ENCODE data around the gene CCDC93. TPM values are rescaled to one million over a fixed set of nuclear protein-coding genes. Genes with fewer than 3 reads are reported as not detected.

CCDC93 gene
- total and polyA plus RNA-seq, 9 donors, result 10.3 to 33.8 (median 25.4) TPM

- no peaks in the 10 kb centered on the region for H3K4me1 ChIP-seq (ENCODE audit: insufficient read depth)
- H3K4me3 ChIP-seq, result no peak overlapping the region
- H3K27ac ChIP-seq, result no peak overlapping the region
- TF ChIP-seq EP300 (IDR thresholded peaks at IDR 0.05) (no peak), POLR2A (IDR thresholded peaks at IDR 0.05) (no peak)
- TF ChIP-seq, protein P1, sequence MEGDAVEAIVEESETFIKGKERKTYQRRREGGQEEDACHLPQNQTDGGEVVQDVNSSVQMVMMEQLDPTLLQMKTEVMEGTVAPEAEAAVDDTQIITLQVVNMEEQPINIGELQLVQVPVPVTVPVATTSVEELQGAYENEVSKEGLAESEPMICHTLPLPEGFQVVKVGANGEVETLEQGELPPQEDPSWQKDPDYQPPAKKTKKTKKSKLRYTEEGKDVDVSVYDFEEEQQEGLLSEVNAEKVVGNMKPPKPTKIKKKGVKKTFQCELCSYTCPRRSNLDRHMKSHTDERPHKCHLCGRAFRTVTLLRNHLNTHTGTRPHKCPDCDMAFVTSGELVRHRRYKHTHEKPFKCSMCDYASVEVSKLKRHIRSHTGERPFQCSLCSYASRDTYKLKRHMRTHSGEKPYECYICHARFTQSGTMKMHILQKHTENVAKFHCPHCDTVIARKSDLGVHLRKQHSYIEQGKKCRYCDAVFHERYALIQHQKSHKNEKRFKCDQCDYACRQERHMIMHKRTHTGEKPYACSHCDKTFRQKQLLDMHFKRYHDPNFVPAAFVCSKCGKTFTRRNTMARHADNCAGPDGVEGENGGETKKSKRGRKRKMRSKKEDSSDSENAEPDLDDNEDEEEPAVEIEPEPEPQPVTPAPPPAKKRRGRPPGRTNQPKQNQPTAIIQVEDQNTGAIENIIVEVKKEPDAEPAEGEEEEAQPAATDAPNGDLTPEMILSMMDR (IDR thresholded peaks at IDR 0.05), result no peak
- no peaks in the 10 kb centered on the region for H3K9me3 ChIP-seq
- DNase-seq, result no peak
- no peaks in the 10 kb centered on the region for H3K27me3 ChIP-seq
- no peaks in the 10 kb centered on the region for H3K36me3 ChIP-seq
- intact Hi-C loops (cut with DNase I), result no loop called here
- 68 to 82% (median 73%) methylated on average over 3 of the region's 3 CpGs for WGBS, 3 donors
Observed at GRCh38 chr2:118051826-118052358, 38.0 kb upstream of the CCDC93 start.

DNA sequence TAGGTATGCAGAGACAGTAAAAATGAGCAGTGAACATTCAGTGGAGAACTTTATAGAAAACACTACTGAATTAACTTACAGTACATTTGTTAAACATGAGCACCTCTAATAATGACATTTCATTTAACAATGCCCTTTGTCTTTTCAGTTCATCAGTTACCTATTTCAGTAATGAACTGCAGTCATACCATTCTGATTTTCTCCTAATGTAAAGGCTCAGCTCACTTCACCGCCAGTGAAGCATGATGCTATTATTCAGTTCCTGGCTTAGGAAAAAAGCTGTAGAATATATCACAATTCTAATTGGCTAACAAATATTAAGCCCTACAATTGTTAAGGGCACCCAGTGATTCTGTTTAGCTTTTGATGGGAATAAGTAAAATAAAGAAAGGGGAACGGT lies 37.1 kb upstream of the CCDC93 start:
- intact Hi-C loops (cut with DNase I), result no loop called here
- WGBS, 3 donors, result 63 to 82% (median 79%) methylated on average over 2 of the region's 2 CpGs
- Histone ChIP-seq H3K4me3 (no peak overlapping the region), H3K36me3 (no peaks in the 10 kb centered on the region), H3K27ac (no peak overlapping the region), H3K4me1 (ENCODE audit: insufficient read depth) (no peaks in the 10 kb centered on the region), H3K9me3 (no peaks in the 10 kb centered on the region), H3K27me3 (no peaks in the 10 kb centered on the region)
- TF ChIP-seq, protein P1 (IDR thresholded peaks at IDR 0.05), result no peak
- no peak for TF ChIP-seq EP300 (IDR thresholded peaks at IDR 0.05)
- no peak for TF ChIP-seq POLR2A (IDR thresholded peaks at IDR 0.05)
- no peak for DNase-seq

DNA sequence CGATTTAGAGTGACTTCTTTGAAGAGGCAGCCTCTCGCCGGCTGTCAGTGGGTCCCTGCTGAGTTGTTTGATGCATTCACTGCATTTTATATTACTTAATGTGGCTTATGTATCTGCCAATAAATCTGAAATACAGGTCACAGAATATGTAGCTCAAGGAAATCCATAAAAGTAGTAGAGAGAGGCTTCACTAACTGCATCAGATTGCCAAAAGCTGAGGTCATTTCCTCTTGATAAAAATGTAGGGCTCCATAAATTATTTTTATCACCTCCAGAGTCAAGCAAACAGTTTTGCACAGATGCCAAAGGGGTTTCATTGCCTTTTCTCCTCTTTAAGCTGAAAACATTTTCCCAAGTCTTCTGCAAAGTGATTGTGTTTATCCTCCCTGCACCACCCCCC lies 36.5 kb upstream of the CCDC93 start:
- Histone ChIP-seq H3K4me3 (no peak overlapping the region), H3K36me3 (no peaks in the 10 kb centered on the region), H3K9me3 (no peaks in the 10 kb centered on the region), H3K27ac (no peak overlapping the region), H3K27me3 (no peaks in the 10 kb centered on the region), H3K4me1 (ENCODE audit: insufficient read depth) (no peaks in the 10 kb centered on the region)
- TF ChIP-seq POLR2A (IDR thresholded peaks at IDR 0.05), result no peak
- TF ChIP-seq, protein P1 (IDR thresholded peaks at IDR 0.05), result no peak
- no peak for TF ChIP-seq EP300 (IDR thresholded peaks at IDR 0.05)
- intact Hi-C loops (cut with DNase I), result no loop called here
- DNase-seq, result no peak
- WGBS, 3 donors, result 19 to 36% (median 25%) methylated on average over 3 of the region's 3 CpGs

- DNase-seq, result no peak
- no peaks in the 10 kb centered on the region for H3K27me3 ChIP-seq
- TF ChIP-seq, protein P1 (IDR thresholded peaks at IDR 0.05), result no peak
- TF ChIP-seq POLR2A (IDR thresholded peaks at IDR 0.05) (no peak), EP300 (IDR thresholded peaks at IDR 0.05) (no peak)
- no peaks in the 10 kb centered on the region for H3K9me3 ChIP-seq
- no peaks in the 10 kb centered on the region for H3K36me3 ChIP-seq
- H3K27ac ChIP-seq, result no peak overlapping the region
- intact Hi-C loops (cut with DNase I), result loop anchor here in 3 of 4 donors (5.0 kb wide), 1 partner anchor 808 kb away; no protein-coding TSS in a partner anchor
- H3K4me3 ChIP-seq, result no peak overlapping the region
- no peaks in the 10 kb centered on the region for H3K4me1 ChIP-seq (ENCODE audit: insufficient read depth)
Observed at GRCh38 chr2:118049816-118050140, 35.9 kb upstream of the CCDC93 start.

All from ovary (tissue), 9 donors.